K562 (cell line): ENCODE results near the gene SYNGR1. TPM values are rescaled to one million over a fixed set of nuclear protein-coding genes. Genes with fewer than 3 reads are reported as not detected.

Experiments used
- ATF4 ChIP-seq: fragments of 450-650 bp; formaldehyde crosslinking; IDR thresholded peaks from 2 replicates; pipeline ENCODE4 v1.4.0; 2022; ENCODE audit warnings: mild to moderate bottlenecking, moderate library complexity
- BCLAF1 ChIP-seq, 2 experiments: fragments of 450-650 bp in 1 of 2; IDR thresholded peaks; 2 replicates each; pipeline ENCODE4 v1.6.1; 2011 to 2017; ENCODE audit warnings: low read depth in 2 of 2, antibody characterized with exemption in 1 of 2, borderline replicate concordance in 1 of 2, low read length in 1 of 2, mild to moderate bottlenecking in 1 of 2, mixed read lengths in 1 of 2; ENCODE audit not compliant: control insufficient read depth in 1 of 2
- BRD4 ChIP-seq: fragments of 200-600 bp; sonication (generic); IDR thresholded peaks from 2 replicates; pipeline ENCODE4 v1.6.1; 2017; ENCODE audit warnings: inconsistent platforms
- BRD9 ChIP-seq: fragments of 450-650 bp; IDR thresholded peaks from 2 replicates; pipeline ENCODE4 v1.6.1; 2018; ENCODE audit warnings: low read depth; ENCODE audit not compliant: partially characterized antibody
- CREB1 ChIP-seq, 2 experiments: sonication (generic) in 1 of 2; formaldehyde crosslinking in 1 of 2; IDR thresholded peaks; 2 replicates each; pipeline versions ENCODE4 v1.6.1 to v1.8.0; 2012 to 2022; ENCODE audit warnings: inconsistent platforms in 1 of 2, mild to moderate bottlenecking in 1 of 2, missing genetic modification reagents in 1 of 2, moderate library complexity in 1 of 2
- FOXK2 ChIP-seq, 2 experiments: fragments of 450-650 bp; IDR thresholded peaks in 1 of 2; conservative IDR thresholded peaks in 1 of 2; 2 replicates each; pipeline ENCODE4 v1.6.1; 2016; ENCODE audit warnings: low read depth in 2 of 2, mild to moderate bottlenecking in 1 of 2
- GABPB1 ChIP-seq: sonication (generic); formaldehyde crosslinking; IDR thresholded peaks from 2 replicates; pipeline ENCODE4 v1.8.0; 2022; ENCODE audit warnings: mild to moderate bottlenecking, missing genetic modification reagents
- KDM2B ChIP-seq: fragments of 250-450 bp; sonication (Bioruptor Pico); IDR thresholded peaks from 2 replicates; pipeline ENCODE4 v1.8.0; 2021; ENCODE audit warnings: mild to moderate bottlenecking, moderate library complexity
- MEF2A ChIP-seq: IDR thresholded peaks from 2 replicates; pipeline ENCODE4 v1.6.1; 2011; ENCODE audit warnings: low read depth, mild to moderate bottlenecking, low read length, moderate library complexity; ENCODE audit not compliant: control insufficient read depth
- MLX ChIP-seq, 2 experiments: fragments of 450-650 bp in 1 of 2; sonication (generic) in 1 of 2; formaldehyde crosslinking; conservative IDR thresholded peaks; 2 replicates each; pipeline versions ENCODE4 v1.4.0 to v1.8.1; 2020 to 2022; ENCODE audit warnings: mild to moderate bottlenecking in 1 of 2, missing genetic modification reagents in 1 of 2
- MXD1 ChIP-seq: fragments of 250-450 bp; sonication (Bioruptor Pico); IDR thresholded peaks from 2 replicates; pipeline ENCODE4 v1.8.0; 2021; ENCODE audit warnings: borderline replicate concordance, mild to moderate bottlenecking, moderate library complexity; ENCODE audit not compliant: poor library complexity, severe bottlenecking
- NR4A1 ChIP-seq, 2 experiments: fragments of 250-450 bp in 1 of 2; fragments of 450-650 bp in 1 of 2; sonication (Bioruptor Pico) in 1 of 2; IDR thresholded peaks; 2 replicates each; pipeline versions ENCODE4 v1.4.0 to v1.6.1; 2016 to 2020; ENCODE audit warnings: mild to moderate bottlenecking in 2 of 2, missing compliant biosample characterization in 1 of 2, missing genetic modification characterization in 1 of 2, moderate library complexity in 1 of 2
- PTRF ChIP-seq: fragments of 450-650 bp; IDR thresholded peaks from 2 replicates; pipeline ENCODE4 v1.6.1; 2016; ENCODE audit warnings: mild to moderate bottlenecking, missing genetic modification characterization, missing compliant biosample characterization
- SAFB2 ChIP-seq: fragments of 200-400 bp; formaldehyde crosslinking; IDR thresholded peaks from 2 replicates; pipeline ENCODE4 v1.6.1; 2018; ENCODE audit warnings: borderline replicate concordance, low read length, low read depth, moderate library complexity; ENCODE audit not compliant: severe bottlenecking
- SIX5 ChIP-seq, 2 experiments: IDR thresholded peaks; 2 replicates each; pipeline ENCODE4 v1.6.1; 2011; ENCODE audit warnings: low read length in 2 of 2, borderline replicate concordance in 1 of 2, low read depth in 1 of 2, mild to moderate bottlenecking in 1 of 2, moderate library complexity in 1 of 2; ENCODE audit not compliant: insufficient read depth in 1 of 2
- ZBTB1 ChIP-seq: sonication (generic); formaldehyde crosslinking; IDR thresholded peaks from 2 replicates; pipeline ENCODE4 v1.8.1; 2023; ENCODE audit warnings: missing genetic modification reagents, low read depth, mild to moderate bottlenecking, borderline replicate concordance
- ZBTB49 ChIP-seq: sonication (generic); formaldehyde crosslinking; IDR thresholded peaks from 2 replicates; pipeline ENCODE4 v1.8.0; 2022; ENCODE audit warnings: missing genetic modification reagents, mild to moderate bottlenecking, borderline replicate concordance
- ZNF551 ChIP-seq: fragments of 250-450 bp; sonication (Bioruptor Pico); IDR thresholded peaks from 2 replicates; pipeline ENCODE4 v1.5.0; 2021; ENCODE audit warnings: mild to moderate bottlenecking, moderate library complexity
- ZNF699 ChIP-seq: fragments of 250-450 bp; sonication (Bioruptor Pico); IDR thresholded peaks from 2 replicates; pipeline ENCODE4 v1.8.0; 2021; ENCODE audit warnings: mild to moderate bottlenecking, moderate library complexity; ENCODE audit not compliant: insufficient replicate concordance
- polyA plus RNA-seq, 8 experiments: library from polyadenylated mRNA; depleted of rRNA in 4 of 8; stranded (reverse) in 5 of 8; unstranded in 3 of 8; fragments of >200 nt; fragmentation: Nextera tagmentation in 2 of 8; fragmentation: Illumina TruSeq in 1 of 8; extraction: Ambion mirVana in 2 of 8; extraction: Trizol in 1 of 8; gene quantifications; 2 replicates each; pipeline versions ENCODE4 v1.2.1 to v1.2.3, GENCODE V29; 2011 to 2014; ENCODE audit warnings: inconsistent platforms in 1 of 8, missing spikeins in 1 of 8
- total RNA-seq, 7 experiments: library from RNA; depleted of rRNA in 6 of 7; stranded (reverse); fragments of >200 nt in 6 of 7; fragmentation: Illumina TruSeq in 2 of 7; extraction: Trizol in 2 of 7; gene quantifications; 2 replicates each; pipeline versions ENCODE4 v1.2.1 to v1.2.3, GENCODE V29; 2011 to 2021; ENCODE audit warnings: low replicate concordance in 1 of 7

SYNGR1 gene
- total and polyA plus RNA-seq, 9 of the 15 experiments (the other 6 are each of a cell fraction or from before 2014, with no cell fraction given), result 1.8 to 15.9 (median 5.5) TPM

- TF ChIP-seq MXD1 (CRISPR knock-in tag) (no peak), NR4A1 (CRISPR knock-in tag; IDR thresholded peaks at IDR 0.05) (no peak), NR4A1 (tag; IDR thresholded peaks at IDR 0.05) (no peak), PTRF (tag) (no peak), ZBTB49 (CRISPR knock-in tag) (no peak), SAFB2 (no peak), BRD9 (no peak), MEF2A (no peak), GABPB1 (CRISPR knock-in tag) (no peak), CREB1 (IDR thresholded peaks at IDR 0.05) (no peak), CREB1 (CRISPR knock-in tag; IDR thresholded peaks at IDR 0.05) (0 out of 2 replicates have a peak, but pooled peaks have one; percentile 15), ZNF551 (no peak), SIX5 (IDR thresholded peaks at IDR 0.05; ENCODE audit: borderline replicate concordance in 1 of 2, insufficient read depth in 1 of 2, low read depth in 1 of 2, low read length in 2 of 2) (no peak), MLX (CRISPR knock-in tag; conservative IDR thresholded peaks at IDR 0.05) (no peak), ZNF699 (CRISPR knock-in tag) (no peak), FOXK2 (conservative IDR thresholded peaks at IDR 0.05 in 1 of 2, IDR thresholded peaks at IDR 0.05 in 1 of 2; ENCODE audit: low read depth in 2 of 2) (peak; percentile 36 to 47; a peak in 1 of 4 replicates), ZBTB1 (CRISPR knock-in tag) (no peak), BRD4 (no peak), ATF4 (CRISPR knock-in tag) (no peak), KDM2B (CRISPR knock-in tag) (no peak), BCLAF1 (IDR thresholded peaks at IDR 0.05; ENCODE audit: borderline replicate concordance in 1 of 2, control insufficient read depth in 1 of 2, low read depth in 2 of 2, low read length in 1 of 2) (no peak)
These were observed 72.9 kb downstream of the SYNGR1 start (continued) for GRCh38 chr22:39422721-39423120.
